Measurements from ENCODE around the gene TTLL8.

TTLL8 gene

GRCh38 chr22:50016988-50017700, 41.0 kb downstream of the TTLL8 start:
- DNase-seq: peak; percentile 44

GRCh38 chr22:50016308-50016987, 41.6 kb downstream of the TTLL8 start:
- DNase-seq: no peak

- no peak for DNase-seq
Observed at GRCh38 chr22:50015451-50016307, 42.4 kb downstream of the TTLL8 start.

GRCh38 chr22:50014655-50015401, 43.3 kb downstream of the TTLL8 start:
- DNase-seq: no peak

- DNase-seq: no peak
Observed at GRCh38 chr22:50014053-50014501, 44.0 kb downstream of the TTLL8 start.

- DNase-seq: no peak
Observed at GRCh38 chr22:50012211-50013181, 45.6 kb downstream of the TTLL8 start, which contains the start of gene IL17REL. TSS of gene IL17REL (minus strand) at chr22:50012765. CDS start at chr22:50012646, 119 bp downstream.

GRCh38 chr22:50011447-50012210, 46.5 kb downstream of the TTLL8 start:
- DNase-seq: no peak

- DNase-seq: peak; percentile 63
Observed at GRCh38 chr22:50010676-50011446, 47.2 kb downstream of the TTLL8 start.

GRCh38 chr22:50009765-50010675, 48.1 kb downstream of the TTLL8 start:
- no peak for DNase-seq

- DNase-seq: no peak
Observed at GRCh38 chr22:50009251-50009650, 48.8 kb downstream of the TTLL8 start.

GRCh38 chr22:50008151-50009040, 49.7 kb downstream of the TTLL8 start:
- DNase-seq: no peak

- no peak for DNase-seq
Observed at GRCh38 chr22:50007057-50007511, 51.0 kb downstream of the TTLL8 start.

- DNase-seq: no peak
Observed at GRCh38 chr22:50004918-50005317, 53.2 kb downstream of the TTLL8 start.

- DNase-seq: no peak
Observed at GRCh38 chr22:50002791-50003190, 55.3 kb downstream of the TTLL8 start.

- DNase-seq: no peak
Observed at GRCh38 chr22:50001388-50002231, 56.5 kb downstream of the TTLL8 start.
